GM12891 (cell line): Measurements from ENCODE around the gene ZNF438.

Source experiments
- POLR2A ChIP-seq: IDR thresholded peaks from 2 replicates; pipeline ENCODE4 v1.6.1; 2011; ENCODE audit warnings: low read depth, low read length, control low read depth
- POLR2AphosphoS5 ChIP-seq: IDR thresholded peaks from 2 replicates; pipeline ENCODE4 v1.6.1; 2011; ENCODE audit warnings: low read depth, low read length, control low read depth

DNA sequence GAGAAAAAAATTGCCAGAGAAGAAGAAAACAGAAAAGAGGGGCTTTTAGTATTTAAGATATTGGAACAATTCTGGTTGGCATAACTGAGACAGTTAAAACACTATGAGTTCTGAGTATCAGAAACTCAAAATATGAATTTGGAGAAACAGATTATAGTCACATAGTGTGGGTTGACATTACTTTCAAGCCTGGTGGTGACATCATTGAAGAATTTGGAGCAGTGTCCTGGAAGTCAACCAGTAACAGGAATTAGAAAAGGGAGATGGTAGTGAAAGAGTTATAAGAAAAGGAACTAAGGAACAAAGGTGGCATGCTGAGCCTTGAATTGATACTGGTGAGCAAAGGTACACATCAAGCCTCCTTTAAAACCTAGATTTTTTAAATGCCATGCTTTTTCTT is 88.2 kb downstream of the ZNF438 start:
- no peak for TF ChIP-seq POLR2A
- no peak for TF ChIP-seq POLR2AphosphoS5
